ENCODE results near the gene INHBE.

Gene INHBE

GRCh38 chr12:57461917-57462250, 6.8 kb downstream of the INHBE start:
- no peak for DNase-seq

DNA sequence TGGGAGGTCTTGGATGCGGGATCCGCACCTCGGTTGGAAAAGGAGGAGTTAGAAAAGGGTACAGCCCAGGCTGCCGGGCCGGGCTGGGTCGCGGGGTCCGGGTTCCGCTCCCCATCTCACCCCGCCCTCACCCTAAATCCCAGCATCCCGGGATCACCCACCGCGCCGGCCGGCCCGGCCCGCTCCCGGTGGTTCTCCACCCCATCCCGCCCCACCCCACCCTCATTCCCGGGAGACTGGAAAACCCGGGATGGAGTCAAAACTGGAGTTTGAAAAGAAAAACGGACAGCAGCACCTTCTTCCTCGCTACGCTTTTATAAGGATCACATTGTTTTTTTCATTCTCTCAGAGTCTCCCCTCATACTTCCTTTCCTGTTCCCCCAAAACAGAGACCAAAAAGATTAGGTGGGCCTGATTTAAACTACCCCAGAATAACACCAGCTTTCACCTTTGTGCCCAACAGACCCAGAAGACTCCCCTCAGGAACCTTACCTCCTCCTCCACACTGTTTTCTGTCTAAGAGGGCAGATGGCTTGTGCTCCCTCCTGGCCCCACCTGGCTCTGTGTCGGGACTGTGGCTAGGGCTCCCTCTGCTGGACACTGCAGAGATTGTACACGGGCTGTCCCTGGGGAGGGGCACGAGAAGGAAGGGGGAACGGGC, 7.3 kb downstream of the INHBE start:
- DNase-seq: peak; percentile 91

GRCh38 chr12:57462912-57463253, 7.8 kb downstream of the INHBE start:
- DNase-seq: no peak

GRCh38 chr12:57464569-57464968, 9.5 kb downstream of the INHBE start:
- DNase-seq: no peak

DNA sequence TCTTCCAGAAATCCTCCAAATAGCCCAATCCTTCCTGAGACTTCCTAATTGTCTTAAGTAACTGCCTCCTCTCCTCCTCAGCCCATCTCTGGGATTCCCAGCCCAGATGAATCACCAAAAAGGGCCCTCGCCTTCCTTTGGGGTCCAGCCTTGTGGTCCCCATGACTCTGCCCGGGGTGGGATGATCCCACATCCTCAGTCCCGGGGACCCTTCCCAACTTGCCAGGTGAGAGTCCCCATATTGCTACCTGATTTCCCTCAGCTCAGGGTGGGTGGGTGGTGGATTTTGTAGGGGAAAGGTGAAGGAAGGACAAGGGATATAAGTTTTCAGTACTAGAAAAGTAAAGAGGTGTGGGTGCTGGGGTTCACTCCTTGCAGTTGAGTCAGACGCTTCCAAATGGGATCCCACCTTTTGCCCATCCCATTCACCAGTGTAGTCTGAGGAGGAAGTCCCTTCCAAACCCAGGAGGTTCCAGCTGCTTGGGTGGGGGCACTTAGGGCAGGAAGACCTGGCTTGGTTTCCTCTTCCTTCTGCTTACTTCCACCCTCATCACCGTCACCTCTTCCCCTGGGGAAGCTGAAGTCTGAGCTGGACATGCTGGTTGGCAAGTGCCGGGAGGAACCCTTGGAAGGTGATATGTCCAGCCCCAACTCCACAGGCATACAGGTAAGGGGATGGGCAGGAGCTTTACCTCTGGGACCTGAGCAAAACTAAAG, 10.1 kb downstream of the INHBE start:
- no peak for DNase-seq

DNA sequence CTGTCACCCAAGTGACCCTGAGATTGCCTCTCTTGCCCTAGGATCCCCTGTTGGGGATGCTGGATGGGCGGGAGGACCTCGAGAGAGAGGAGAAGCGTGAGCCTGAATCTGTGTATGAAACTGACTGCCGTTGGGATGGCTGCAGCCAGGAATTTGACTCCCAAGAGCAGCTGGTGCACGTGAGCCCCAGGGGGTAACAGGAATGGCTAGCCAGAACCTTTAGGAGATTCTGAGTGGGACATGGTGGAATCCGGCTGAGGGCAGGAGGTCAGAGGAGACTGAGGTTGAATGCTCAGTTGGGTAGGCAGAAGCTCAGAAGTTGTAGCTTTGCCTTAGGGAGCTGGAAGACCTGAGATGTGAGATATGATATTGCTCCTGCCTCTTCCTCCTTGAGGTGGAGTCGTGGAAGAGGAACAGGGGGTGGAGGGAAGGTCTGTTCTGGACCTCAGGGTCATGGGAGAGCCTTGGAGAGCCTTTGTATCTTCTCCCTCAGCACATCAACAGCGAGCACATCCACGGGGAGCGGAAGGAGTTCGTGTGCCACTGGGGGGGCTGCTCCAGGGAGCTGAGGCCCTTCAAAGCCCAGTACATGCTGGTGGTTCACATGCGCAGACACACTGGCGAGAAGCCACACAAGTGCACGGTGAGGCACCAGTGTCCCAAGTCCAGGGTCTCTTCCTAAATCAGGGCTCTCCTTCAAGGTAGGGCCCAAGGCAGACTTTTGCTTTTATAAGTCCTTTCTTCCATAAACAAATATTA, 10.8 kb downstream of the INHBE start:
- no peak for DNase-seq

- no peak for DNase-seq
Measured at GRCh38 chr12:57467212-57467874, 12.2 kb downstream of the INHBE start.

- no peak for DNase-seq
Measured at GRCh38 chr12:57467915-57468314, 12.8 kb downstream of the INHBE start.

DNA sequence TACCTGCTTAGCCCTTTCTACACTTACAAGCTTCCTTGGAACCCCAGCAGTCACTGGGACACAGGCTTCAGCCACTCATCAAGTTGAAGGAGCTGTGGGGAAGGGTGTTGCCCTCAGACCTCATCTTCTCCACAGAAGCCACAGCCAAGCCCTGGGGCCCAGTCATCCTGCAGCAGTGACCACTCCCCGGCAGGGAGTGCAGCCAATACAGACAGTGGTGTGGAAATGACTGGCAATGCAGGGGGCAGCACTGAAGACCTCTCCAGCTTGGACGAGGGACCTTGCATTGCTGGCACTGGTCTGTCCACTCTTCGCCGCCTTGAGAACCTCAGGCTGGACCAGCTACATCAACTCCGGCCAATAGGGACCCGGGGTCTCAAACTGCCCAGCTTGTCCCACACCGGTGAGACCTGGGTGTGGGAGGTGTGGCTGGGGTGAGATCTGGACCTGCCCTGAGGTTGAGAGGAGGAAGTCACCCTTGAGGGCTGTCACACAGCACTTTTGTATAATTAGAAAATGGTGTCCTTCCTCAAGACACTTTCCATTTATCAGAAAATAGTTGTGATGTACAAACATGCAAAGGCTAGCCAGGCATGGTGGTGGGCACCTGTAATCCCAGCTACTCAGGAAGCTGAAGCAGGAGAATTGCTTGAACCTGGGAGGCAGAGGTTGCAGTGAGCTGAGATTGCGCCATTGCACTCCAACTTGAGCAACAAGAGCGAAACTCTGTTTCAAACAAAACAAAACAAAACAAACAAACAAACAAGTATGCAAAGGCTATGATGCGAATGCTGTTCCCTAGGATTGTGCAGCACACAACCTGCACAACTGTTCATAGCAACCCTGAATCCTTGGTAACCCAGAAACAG, 14.4 kb downstream of the INHBE start:
- DNase-seq: no peak

- no peak for DNase-seq
Measured at GRCh38 chr12:57470286-57470969, 15.3 kb downstream of the INHBE start.

DNA sequence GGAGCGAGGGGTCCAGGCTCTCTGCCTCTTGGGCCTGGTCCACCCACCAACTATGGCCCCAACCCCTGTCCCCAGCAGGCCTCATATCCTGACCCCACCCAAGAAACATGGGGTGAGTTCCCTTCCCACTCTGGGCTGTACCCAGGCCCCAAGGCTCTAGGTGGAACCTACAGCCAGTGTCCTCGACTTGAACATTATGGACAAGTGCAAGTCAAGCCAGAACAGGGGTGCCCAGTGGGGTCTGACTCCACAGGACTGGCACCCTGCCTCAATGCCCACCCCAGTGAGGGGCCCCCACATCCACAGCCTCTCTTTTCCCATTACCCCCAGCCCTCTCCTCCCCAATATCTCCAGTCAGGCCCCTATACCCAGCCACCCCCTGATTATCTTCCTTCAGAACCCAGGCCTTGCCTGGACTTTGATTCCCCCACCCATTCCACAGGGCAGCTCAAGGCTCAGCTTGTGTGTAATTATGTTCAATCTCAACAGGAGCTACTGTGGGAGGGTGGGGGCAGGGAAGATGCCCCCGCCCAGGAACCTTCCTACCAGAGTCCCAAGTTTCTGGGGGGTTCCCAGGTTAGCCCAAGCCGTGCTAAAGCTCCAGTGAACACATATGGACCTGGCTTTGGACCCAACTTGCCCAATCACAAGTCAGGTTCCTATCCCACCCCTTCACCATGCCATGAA, 16.0 kb downstream of the INHBE start:
- DNase-seq: no peak

GRCh38 chr12:57471661-57472060, 16.6 kb downstream of the INHBE start:
- no peak for DNase-seq

DNA sequence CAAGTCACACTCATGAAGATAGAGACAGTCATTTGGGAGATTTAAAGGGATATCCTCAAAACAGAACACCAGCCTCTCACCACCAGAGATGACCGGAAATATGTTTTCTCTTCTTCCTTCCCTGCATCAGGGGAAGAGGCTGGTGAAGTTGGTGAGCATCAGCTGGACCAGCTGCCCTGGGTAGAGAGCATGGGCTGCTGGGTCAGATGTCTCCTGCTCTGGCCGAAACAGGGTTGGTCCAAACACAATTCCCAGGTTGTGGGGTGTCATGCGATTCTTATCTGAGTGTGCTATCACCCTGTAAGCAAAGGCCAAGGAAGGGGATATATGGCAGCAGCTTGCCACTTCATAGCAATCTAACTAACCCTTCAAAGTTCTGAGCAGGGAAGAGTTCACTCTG, 17.3 kb downstream of the INHBE start:
- no peak for DNase-seq

GRCh38 chr12:57473392-57473791, 18.3 kb downstream of the INHBE start:
- no peak for DNase-seq

GRCh38 chr12:57473886-57474285, 18.8 kb downstream of the INHBE start:
- no peak for DNase-seq

- DNase-seq: no peak
Measured at GRCh38 chr12:57474430-57474829, 19.3 kb downstream of the INHBE start.

GRCh38 chr12:57474862-57475261, 19.8 kb downstream of the INHBE start:
- DNase-seq: no peak

GRCh38 chr12:57475271-57476161, 20.4 kb downstream of the INHBE start:
- no peak for DNase-seq

DNA sequence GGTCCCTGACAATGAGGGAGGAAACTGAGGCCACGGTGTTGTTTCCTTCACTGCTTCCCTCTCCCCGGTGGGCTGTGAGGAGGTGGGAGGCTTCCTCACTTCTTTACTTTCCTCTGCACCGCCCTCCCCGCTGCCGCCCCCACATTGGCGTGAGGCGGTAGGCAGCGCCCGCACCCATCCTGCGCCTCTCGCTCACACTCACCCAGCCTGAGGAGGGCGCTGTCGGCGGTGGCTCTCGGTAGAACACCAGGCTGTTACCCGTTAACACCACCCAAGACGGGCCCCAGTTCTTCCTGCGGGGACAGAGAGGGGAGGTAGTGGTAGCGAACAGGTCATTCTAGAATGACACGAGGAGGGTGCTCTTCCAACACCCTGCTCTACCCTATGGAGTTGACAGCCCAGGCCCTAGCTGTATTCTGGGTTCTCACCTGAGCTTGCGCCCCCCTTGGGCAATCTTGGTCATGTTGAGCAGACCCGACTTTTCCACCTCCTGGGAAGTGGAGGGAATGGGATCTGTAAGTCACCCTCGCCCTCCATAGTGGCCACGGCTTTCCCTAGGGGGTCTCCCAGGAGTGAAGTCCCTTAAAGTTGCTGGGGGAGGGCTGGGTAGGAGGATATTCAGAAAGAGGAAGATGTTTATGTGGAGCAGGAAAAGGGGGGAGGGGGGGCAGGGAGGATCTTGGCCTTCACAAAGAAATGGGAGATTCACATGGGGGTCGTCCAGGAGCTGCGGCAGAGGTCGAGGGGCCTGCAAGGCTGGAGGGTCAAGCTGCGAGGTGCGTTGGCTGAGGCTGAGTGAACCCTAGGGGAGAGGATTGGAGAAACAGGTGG, 21.3 kb downstream of the INHBE start:
- DNase-seq: peak; percentile 81

Data from activated naive CD4-positive, alpha-beta T cell treated with Interleukin-2 at 50 U/mL for 16 hours (primary cell).